Measurements from ENCODE around the gene UNC13C. TPM values are rescaled to one million over a fixed set of nuclear protein-coding genes. Genes with fewer than 3 reads are reported as not detected.

The UNC13C gene
- total RNA-seq, 1 donor from 2014 or later = not detected

- intact Hi-C loops (cut with micrococcal nuclease) = no loop called here
These were observed 124.5 kb downstream of the UNC13C start for GRCh38 chr15:54102704-54103103.

GRCh38 chr15:54109014-54109413 lies 130.8 kb downstream of the UNC13C start:
- intact Hi-C loops (cut with micrococcal nuclease) = no loop called here

GRCh38 chr15:54119051-54119450 lies 140.8 kb downstream of the UNC13C start:
- intact Hi-C loops (cut with micrococcal nuclease) = no loop called here

DNA sequence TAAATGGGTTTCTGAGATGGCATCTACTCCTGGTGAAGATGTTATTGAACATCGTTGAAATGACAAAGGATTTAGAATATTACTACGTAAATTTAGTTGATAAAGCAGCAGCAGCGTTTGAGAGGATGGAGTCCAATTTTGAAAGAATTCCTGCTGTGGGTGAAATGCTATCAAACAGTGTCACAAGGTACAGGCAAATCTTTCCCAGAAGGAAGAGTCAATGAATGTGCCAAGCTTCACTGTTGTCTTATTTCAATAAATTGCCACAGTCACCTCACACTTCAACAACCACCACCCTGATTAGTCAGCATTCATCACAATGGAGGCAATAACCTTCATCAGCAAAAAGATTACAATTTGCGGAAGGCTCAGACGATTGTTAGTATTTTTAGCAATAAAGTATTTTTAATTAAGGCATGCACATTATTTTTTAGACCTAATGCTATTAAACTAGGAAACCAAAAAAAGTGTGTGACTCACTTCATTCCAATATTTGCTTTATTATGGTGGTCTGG lies 142.8 kb downstream of the UNC13C start:
- intact Hi-C loops (cut with micrococcal nuclease) = no loop called here

GRCh38 chr15:54127574-54127973 lies 149.3 kb downstream of the UNC13C start:
- intact Hi-C loops (cut with micrococcal nuclease) = no loop called here

GRCh38 chr15:54131410-54131809 lies 153.2 kb downstream of the UNC13C start:
- intact Hi-C loops (cut with micrococcal nuclease) = no loop called here

DNA sequence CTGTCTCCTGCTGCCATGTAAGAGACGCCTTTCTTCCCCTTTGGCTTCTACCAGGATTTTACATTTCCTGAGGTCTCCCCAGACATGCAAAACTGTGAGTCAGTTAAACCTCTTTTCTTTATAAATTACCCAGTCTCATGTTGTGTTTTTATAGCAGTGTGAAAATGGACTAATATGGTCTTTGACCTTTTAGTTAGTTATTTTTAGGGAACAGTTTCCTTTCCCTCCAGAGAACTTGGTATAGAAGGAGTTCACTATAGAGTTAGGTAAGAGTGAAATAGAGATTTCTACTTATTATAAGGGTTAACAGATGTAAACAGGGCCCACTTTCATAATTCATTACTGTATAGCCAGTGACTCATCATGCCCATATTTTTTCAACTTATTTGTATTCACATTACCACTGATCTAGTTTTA lies 170.9 kb downstream of the UNC13C start:
- intact Hi-C loops (cut with micrococcal nuclease) = no loop called here

DNA sequence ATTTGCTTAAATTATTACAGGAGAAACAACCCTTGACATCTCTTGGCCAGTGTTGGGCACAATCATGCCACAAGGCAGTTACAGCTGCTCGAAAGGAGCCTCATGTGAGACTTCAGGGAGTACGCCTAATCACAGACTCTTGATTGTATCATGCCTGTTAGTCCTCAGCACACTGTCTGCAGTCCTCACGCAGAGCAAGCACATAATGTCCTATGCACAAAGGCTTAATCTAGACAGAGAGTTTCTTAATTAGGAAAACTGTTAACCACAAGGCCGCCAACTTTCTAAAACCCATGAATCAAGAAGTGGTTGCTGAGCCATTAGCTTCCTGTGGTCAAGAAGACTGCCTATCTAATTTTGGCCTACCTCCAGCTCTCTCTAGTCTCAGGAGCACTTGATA lies 172.0 kb downstream of the UNC13C start:
- intact Hi-C loops (cut with micrococcal nuclease) = no loop called here

GRCh38 chr15:54159012-54159411 lies 180.8 kb downstream of the UNC13C start:
- intact Hi-C loops (cut with micrococcal nuclease) = no loop called here

- intact Hi-C loops (cut with micrococcal nuclease) = no loop called here
These were observed 209.1 kb downstream of the UNC13C start for GRCh38 chr15:54187325-54187724.

DNA sequence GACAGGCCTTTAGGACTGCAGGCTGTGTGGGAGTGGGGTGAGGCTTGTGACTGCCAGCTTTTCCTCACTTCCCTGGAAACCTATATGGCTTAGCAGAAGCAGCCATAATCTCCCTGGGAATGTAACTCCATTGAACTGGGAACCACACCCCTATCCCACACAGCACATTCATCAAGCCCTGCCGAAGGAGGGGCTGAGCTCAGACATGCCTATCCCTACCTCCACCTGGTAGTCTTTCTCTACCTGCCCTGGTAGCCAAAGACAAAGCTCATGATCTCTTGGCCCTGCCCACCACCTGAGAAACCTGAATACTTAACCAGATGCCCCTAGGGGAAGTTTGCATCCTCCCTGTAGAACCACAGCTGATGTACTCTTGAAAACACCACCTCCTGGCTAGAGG lies 219.8 kb downstream of the UNC13C start:
- intact Hi-C loops (cut with micrococcal nuclease) = no loop called here

DNA sequence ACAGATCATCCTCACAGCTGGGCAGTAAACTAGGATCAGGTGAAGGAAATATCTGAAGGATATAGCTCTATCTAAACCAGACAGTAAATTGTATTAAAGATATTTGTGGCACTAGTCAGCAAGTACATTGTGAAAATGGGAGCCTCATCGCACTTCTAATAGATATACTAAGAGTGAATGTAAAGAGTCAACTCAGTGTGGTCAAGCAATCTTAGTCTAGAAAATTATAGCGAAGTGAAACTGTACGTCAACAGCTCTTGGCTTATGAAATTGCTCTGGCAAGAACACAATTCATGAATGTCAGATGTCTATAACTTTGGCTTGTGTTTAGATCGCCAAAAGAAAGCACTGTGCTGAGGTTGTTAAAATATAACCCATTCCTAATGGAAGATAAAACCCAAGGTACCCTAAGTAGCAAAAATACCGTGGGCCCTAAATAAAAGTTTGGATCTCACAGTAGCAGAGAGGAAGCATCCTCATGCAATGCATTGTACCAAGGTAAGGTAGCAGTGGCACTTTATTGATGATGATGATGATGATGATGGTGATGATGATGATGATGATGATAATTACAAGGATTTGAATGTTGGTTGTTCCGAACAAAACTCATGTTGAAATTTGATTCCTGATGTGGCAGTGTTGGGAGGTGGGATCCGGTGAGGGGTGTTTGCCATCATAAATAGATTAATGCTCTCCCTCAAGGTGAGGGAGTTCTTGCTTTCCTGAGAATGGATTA lies 228.5 kb downstream of the UNC13C start:
- intact Hi-C loops (cut with micrococcal nuclease) = no loop called here

GRCh38 chr15:54208786-54209185 lies 230.5 kb downstream of the UNC13C start:
- intact Hi-C loops (cut with micrococcal nuclease) = no loop called here

GRCh38 chr15:54212635-54213034 lies 234.4 kb downstream of the UNC13C start:
- intact Hi-C loops (cut with micrococcal nuclease) = no loop called here

GRCh38 chr15:54226455-54226854 lies 248.2 kb downstream of the UNC13C start:
- intact Hi-C loops (cut with micrococcal nuclease) = no loop called here

- intact Hi-C loops (cut with micrococcal nuclease) = no loop called here
These were observed 249.3 kb downstream of the UNC13C start for GRCh38 chr15:54227569-54227968.

- intact Hi-C loops (cut with micrococcal nuclease) = no loop called here
These were observed 272.1 kb downstream of the UNC13C start for GRCh38 chr15:54250326-54250725.

- intact Hi-C loops (cut with micrococcal nuclease) = no loop called here
These were observed 277.9 kb downstream of the UNC13C start for GRCh38 chr15:54256190-54256589.

DNA sequence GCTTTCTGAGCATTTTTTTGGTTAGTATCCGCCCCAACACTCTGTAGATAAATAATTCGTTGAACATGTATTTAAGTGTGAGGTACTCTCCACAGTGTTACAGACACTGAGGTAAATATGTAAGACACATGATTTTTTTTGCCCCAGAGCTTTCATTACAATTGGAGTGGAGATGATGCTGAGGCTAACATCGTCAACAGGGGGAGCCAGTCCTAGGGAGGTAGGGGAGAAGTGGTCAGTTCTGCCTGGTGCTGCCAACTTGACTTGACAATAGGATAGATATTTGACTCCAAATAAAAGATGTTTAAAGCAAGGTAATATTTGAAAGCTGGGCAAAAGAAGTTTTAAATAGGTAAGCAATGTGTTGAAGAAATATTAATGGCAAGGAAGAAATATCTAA lies 295.7 kb downstream of the UNC13C start:
- intact Hi-C loops (cut with micrococcal nuclease) = no loop called here

DNA sequence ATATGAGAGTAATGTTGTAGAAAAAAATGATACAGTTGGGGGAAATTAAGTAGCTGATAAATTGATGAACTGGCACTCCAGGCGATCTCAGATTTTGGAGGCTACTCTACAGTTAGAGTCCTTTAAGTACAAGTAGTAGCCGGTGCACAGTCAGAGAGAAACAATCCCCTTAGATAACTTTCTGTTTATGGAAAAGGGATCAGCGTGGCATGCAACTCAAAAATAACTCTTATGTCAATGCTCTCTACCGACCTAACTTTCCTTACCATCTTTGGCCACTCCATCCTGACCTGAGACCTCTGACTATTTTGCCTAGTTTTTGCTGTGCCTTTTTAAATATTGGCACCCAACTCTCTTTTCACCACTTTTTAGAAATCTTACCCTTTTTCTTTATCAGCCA lies 299.6 kb downstream of the UNC13C start:
- intact Hi-C loops (cut with micrococcal nuclease) = no loop called here

DNA sequence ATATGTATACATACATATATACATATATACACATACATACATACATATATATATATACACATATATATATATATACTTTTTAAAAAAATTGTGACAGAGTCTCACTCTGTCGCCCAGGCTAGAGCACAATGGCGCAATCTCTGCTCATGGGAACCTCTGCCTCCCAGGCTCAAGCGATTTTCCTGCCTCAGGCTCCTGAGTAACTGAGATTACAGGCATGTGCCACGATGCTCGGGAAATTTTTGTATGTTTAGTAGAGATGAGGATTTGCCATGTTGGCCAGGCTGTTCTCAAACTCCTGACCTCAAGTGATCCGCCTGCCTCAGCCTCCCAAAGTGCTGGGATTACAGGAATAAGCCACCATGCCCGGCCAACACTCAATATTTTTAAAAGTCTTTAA lies 302.5 kb downstream of the UNC13C start:
- intact Hi-C loops (cut with micrococcal nuclease) = no loop called here

- intact Hi-C loops (cut with micrococcal nuclease) = no loop called here
These were observed 304.1 kb downstream of the UNC13C start for GRCh38 chr15:54282228-54282836.

GRCh38 chr15:54288049-54288448 lies 309.8 kb downstream of the UNC13C start:
- intact Hi-C loops (cut with micrococcal nuclease) = no loop called here

Measured in T-helper 2 cell treated with Interferon-gamma antibody and Interleukin-4, amounts not matched to agents 100 ng/mL and 5 ng/mL, for 36 hours (primary cell).